Endothelial cell of umbilical vein (primary cell): Measurements from ENCODE around the gene CCDC117. TPM values are rescaled to one million over a fixed set of nuclear protein-coding genes. Genes with fewer than 3 reads are reported as not detected.

Experiments
- BruUV-seq: library from RNA; stranded (reverse); fragments of 400-500 nt; replicated peaks from 2 replicates; lab custom pipeline; 2021; lab: Mats Ljungman, UMichigan
- CTCF ChIA-PET: fragments of 300-600, 350-600 bp; sonication (Branson Sonifier 250); formaldehyde crosslinking; loops from one replicate; lab custom pipeline; 2021; ENCODE audit warnings: antibody characterized with exemption, inconsistent platforms; lab: Charles Lee
- POLR2A ChIA-PET: fragments of 300-600, 350-600 bp; sonication (Branson Sonifier 250); formaldehyde crosslinking; loops from one replicate; lab custom pipeline; 2021; ENCODE audit warnings: antibody characterized with exemption, inconsistent platforms; lab: Charles Lee
- DNase-seq: peaks from one replicate; pipeline ENCODE4 v3.0.0-alpha.2; 2011; ENCODE audit warnings: low read depth, low spot score
- FAIRE-seq: peaks from 2 replicates; lab custom pipeline; 2011; peaks lifted over from hg19 to GRCh38; lab: Jason Lieb, UNC
- H2AFZ ChIP-seq: 2 replicates; pipeline ENCODE4 v1.6.0; 2012; ENCODE audit warnings: low read depth, low read length, control low read depth, inconsistent platforms
- H3K27ac ChIP-seq: 2 replicates; pipeline ENCODE4 v1.5.1; 2011; ENCODE audit warnings: low read depth, mild to moderate bottlenecking, control low read depth, low read length, moderate library complexity; ENCODE audit not compliant: insufficient read depth
- H3K27me3 ChIP-seq, 2 experiments: 2 replicates each; pipeline versions ENCODE4 v1.6.0 to v1.6.1; 2011; ENCODE audit warnings: low read length in 2 of 2, mixed read lengths in 1 of 2; ENCODE audit not compliant: control insufficient read depth in 2 of 2, insufficient read depth in 2 of 2
- H3K36me3 ChIP-seq, 2 experiments: 2 replicates in 1 of 2; 3 replicates in 1 of 2; pipeline ENCODE4 v1.5.1; 2011; ENCODE audit warnings: low read length in 2 of 2, mild to moderate bottlenecking in 1 of 2, moderate library complexity in 1 of 2; ENCODE audit not compliant: control insufficient read depth in 2 of 2, insufficient read depth in 2 of 2; ENCODE audit errors: extremely low read depth in 1 of 2
- H3K4me1 ChIP-seq: 3 replicates; pipeline ENCODE4 v1.5.1; 2011; ENCODE audit warnings: mild to moderate bottlenecking, low read length; ENCODE audit not compliant: control insufficient read depth, insufficient read depth; ENCODE audit errors: extremely low read depth
- H3K4me2 ChIP-seq: 2 replicates; pipeline ENCODE4 v1.6.1; 2011; ENCODE audit warnings: low read length, control low read depth, mixed read lengths; ENCODE audit not compliant: insufficient read depth
- H3K4me3 ChIP-seq, 3 experiments: fragments of 200-600 bp in 1 of 3; sonication (generic), shearing (Covaris generic) in 1 of 3; replicated peaks in 1 of 3; 2 replicates each; pipeline ENCODE4 v1.5.1; 2011 to 2016; ENCODE audit warnings: control low read depth in 3 of 3, low read length in 3 of 3, mild to moderate bottlenecking in 2 of 3, inconsistent platforms in 1 of 3, low read depth in 1 of 3, moderate library complexity in 1 of 3; ENCODE audit not compliant: insufficient read depth in 1 of 3
- H3K79me2 ChIP-seq: 2 replicates; pipeline ENCODE4 v1.6.0; 2012; ENCODE audit warnings: low read length, inconsistent platforms; ENCODE audit not compliant: control insufficient read depth, insufficient read depth
- H3K9ac ChIP-seq: replicated peaks from 2 replicates; pipeline ENCODE3; 2011; ENCODE audit warnings: low read length, control low read depth; ENCODE audit not compliant: insufficient read depth; ENCODE audit errors: extremely low read depth
- H3K9me1 ChIP-seq: replicated peaks from 3 replicates; pipeline ENCODE4 v1.6.0; 2011; ENCODE audit warnings: mild to moderate bottlenecking, low read length; ENCODE audit not compliant: control insufficient read depth, insufficient read depth; ENCODE audit errors: extremely low read depth
- H3K9me3 ChIP-seq: replicated peaks from 2 replicates; pipeline ENCODE4 v1.5.1; 2012; ENCODE audit warnings: low read length, inconsistent platforms; ENCODE audit not compliant: control insufficient read depth, insufficient read depth
- H4K20me1 ChIP-seq: replicated peaks from 2 replicates; pipeline ENCODE3; 2011; ENCODE audit warnings: mild to moderate bottlenecking, low read length; ENCODE audit not compliant: control insufficient read depth, insufficient read depth; ENCODE audit errors: extremely low read depth
- CTCF ChIP-seq, 2 donors: IDR thresholded peaks; 1 replicate in 1 of 2; 2 replicates in 1 of 2; pipeline ENCODE4 v1.5.1; 2011; ENCODE audit warnings: low read length in 2 of 2, mild to moderate bottlenecking in 2 of 2, moderate library complexity in 2 of 2, control low read depth in 1 of 2, inconsistent platforms in 1 of 2, low read depth in 1 of 2; ENCODE audit not compliant: insufficient read depth in 1 of 2; ENCODE audit errors: extremely low read depth in 1 of 2
- EZH2 ChIP-seq: IDR thresholded peaks from 2 replicates; pipeline ENCODE4 v1.6.1; 2012; ENCODE audit warnings: borderline replicate concordance, low read depth, mild to moderate bottlenecking, moderate library complexity, low read length, inconsistent platforms; ENCODE audit not compliant: severe bottlenecking
- FOS ChIP-seq: IDR thresholded peaks from 2 replicates; pipeline ENCODE4 v1.6.1; 2011; ENCODE audit warnings: mild to moderate bottlenecking, low read length, moderate library complexity, borderline replicate concordance; ENCODE audit not compliant: insufficient read depth
- GATA2 ChIP-seq: IDR thresholded peaks from 2 replicates; pipeline ENCODE4 v1.7.0; 2011; ENCODE audit warnings: low read depth, mild to moderate bottlenecking, moderate library complexity, mixed read lengths, low read length; ENCODE audit not compliant: insufficient read length, insufficient read depth
- JUN ChIP-seq: IDR thresholded peaks from 2 replicates; pipeline ENCODE4 v1.6.1; 2011; ENCODE audit warnings: borderline replicate concordance, low read depth; ENCODE audit not compliant: insufficient read length, insufficient read depth
- POLR2A ChIP-seq: IDR thresholded peaks from 2 replicates; pipeline ENCODE4 v1.6.1; 2012; ENCODE audit warnings: low read depth, mild to moderate bottlenecking, control low read depth, low read length
- POLR2AphosphoS5 ChIP-seq: IDR thresholded peaks from 2 replicates; pipeline ENCODE4 v1.6.1; 2012; ENCODE audit warnings: low read depth, mild to moderate bottlenecking, control low read depth, low read length, moderate library complexity; ENCODE audit not compliant: insufficient read depth
- dilution Hi-C: fragments of 300-500 bp; cut with MboI; formaldehyde crosslinking; loops from one replicate; pipeline ENCODE4 v1.15.0; 2019; ENCODE audit warnings: low sequenced_read_pairs; ENCODE audit not compliant: extremely low pct_ligation_motif_present
- intact Hi-C: fragments of 100-400 bp; cut with micrococcal nuclease; formaldehyde crosslinking; loops from one replicate; pipeline ENCODE4 v1.10.0; 2022
- polyA plus RNA-seq, 4 experiments: library from polyadenylated mRNA; depleted of rRNA in 3 of 4; stranded (reverse) in 3 of 4; unstranded in 1 of 4; fragments of >200 nt; gene quantifications; 2 replicates each; pipeline versions ENCODE4 v1.2.1 to v1.2.3, GENCODE V29; 2011 to 2012; ENCODE audit warnings: missing spikeins in 1 of 4
- total RNA-seq: library from RNA; stranded (reverse); gene quantifications from 2 replicates; pipeline ENCODE4 v1.2.3, GENCODE V29; 2021
- TF ChIP-seq, protein P1 (sequence below): IDR thresholded peaks from 2 replicates; pipeline ENCODE4 v1.6.1; 2011; ENCODE audit not compliant: insufficient read depth, insufficient read length

The CCDC117 gene
- total and polyA plus RNA-seq, 2 donors (not counting 3 experiments of a cell fraction or from before 2014, with no cell fraction given) = 5.5 to 23.3 TPM

DNA sequence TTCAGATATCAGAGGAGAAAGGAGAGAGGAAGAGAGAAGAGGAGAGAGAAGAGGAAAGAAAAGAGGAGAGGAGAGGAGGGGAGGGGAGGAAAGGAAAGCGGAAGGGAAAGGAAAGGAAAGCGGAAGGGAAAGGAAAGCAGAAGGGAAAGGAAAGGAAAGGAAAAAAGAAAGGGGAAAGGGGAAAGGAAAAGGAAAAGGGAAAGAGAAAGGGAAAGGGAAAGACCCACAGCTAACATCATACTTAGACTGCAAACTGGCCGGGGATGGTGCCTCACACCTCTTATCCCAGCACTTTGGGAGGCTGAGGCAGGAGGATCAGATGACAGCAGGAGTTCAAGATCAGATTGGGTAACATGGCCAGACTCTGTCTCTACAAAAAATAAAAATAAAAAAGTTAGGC lies 42.3 kb upstream of the CCDC117 start:
- Histone ChIP-seq H3K27ac (no peak overlapping the region), H3K36me3 (no peaks in the 10 kb centered on the region), H4K20me1 (no peaks in the 10 kb centered on the region), H3K9me1 (no peaks in the 10 kb centered on the region), H3K9ac (no peak overlapping the region), H3K9me3 (no peaks in the 10 kb centered on the region), H3K4me2 (no peak overlapping the region), H3K27me3 (no peaks in the 10 kb centered on the region), H3K4me3 (no peak overlapping the region), H2AFZ (no peak overlapping the region), H3K4me1 (no peaks in the 10 kb centered on the region), H3K79me2 (no peaks in the 10 kb centered on the region)
- FAIRE-seq = no peak
- BruUV-seq = no TSS peak
- no peak for DNase-seq
- ChIA-PET CTCF (interaction anchor here (0.8 to 1.8 kb wide), 3 partner anchors 20 to 44 kb away, joined by 3 read pairs; no protein-coding TSS in a partner anchor), POLR2A (no interaction called here)
- TF ChIP-seq POLR2AphosphoS5 (no peak), POLR2A (no peak), GATA2 (no peak), FOS (no peak), JUN (no peak)
- TF ChIP-seq, protein P1, sequence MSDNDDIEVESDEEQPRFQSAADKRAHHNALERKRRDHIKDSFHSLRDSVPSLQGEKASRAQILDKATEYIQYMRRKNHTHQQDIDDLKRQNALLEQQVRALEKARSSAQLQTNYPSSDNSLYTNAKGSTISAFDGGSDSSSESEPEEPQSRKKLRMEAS = no peak
- dilution Hi-C loops (no loop called here), intact Hi-C loops (no loop called here)

DNA sequence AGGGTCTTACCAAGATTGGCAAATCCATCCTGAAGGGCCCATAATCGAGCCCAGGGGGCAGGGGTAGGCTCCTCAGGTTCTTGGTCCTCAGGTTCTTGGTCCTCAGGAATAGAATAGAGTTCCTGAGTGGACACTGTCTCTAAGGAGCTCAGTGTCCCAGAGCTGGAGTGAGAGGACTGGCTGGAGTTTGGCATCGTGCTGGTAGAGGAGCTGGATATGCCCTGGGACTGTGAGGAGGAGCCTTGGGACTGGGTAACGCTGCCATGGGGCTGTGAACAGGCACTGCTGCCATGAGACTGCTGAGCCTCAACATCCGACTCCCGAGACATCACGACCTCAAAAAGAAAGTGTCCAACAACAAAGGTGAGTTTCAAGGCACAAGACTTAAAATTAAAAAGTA lies 38.1 kb upstream of the CCDC117 start:
- H3K27me3 ChIP-seq = no peaks in the 10 kb centered on the region
- no peaks in the 10 kb centered on the region for H3K4me1 ChIP-seq
- no peaks in the 10 kb centered on the region for H3K9me3 ChIP-seq
- H3K27ac ChIP-seq = no peak overlapping the region
- POLR2A ChIA-PET = no interaction called here
- H3K79me2 ChIP-seq = peaks cover 2% of the 10 kb centered on the region
- H3K9me1 ChIP-seq = no peaks in the 10 kb centered on the region
- H2AFZ ChIP-seq = no peak overlapping the region
- H3K9ac ChIP-seq = no peak overlapping the region
- BruUV-seq = no TSS peak
- dilution Hi-C loops = no loop called here
- H3K4me3 ChIP-seq = no peak overlapping the region
- intact Hi-C loops = no loop called here
- H3K4me2 ChIP-seq = no peak overlapping the region
- H4K20me1 ChIP-seq = no peaks in the 10 kb centered on the region
- FAIRE-seq (no peak), DNase-seq (no peak)
- TF ChIP-seq POLR2AphosphoS5 = no peak
- TF ChIP-seq EZH2 = no peak
- no peak for TF ChIP-seq FOS
- TF ChIP-seq CTCF (IDR thresholded peaks at IDR 0.05; ENCODE audit: extremely low read depth in 1 of 2, insufficient read depth in 1 of 2, low read depth in 1 of 2, low read length in 2 of 2) = no peak
- CTCF ChIA-PET = interaction anchor here (1.5 kb wide), 1 partner anchor 9 kb away, joined by 3 read pairs; no protein-coding TSS in a partner anchor
- no peaks in the 10 kb centered on the region for H3K36me3 ChIP-seq
